ENCODE data around the gene CTBP1.

- TF ChIP-seq CTCF (conservative IDR thresholded peaks at IDR 0.05): no peak
- TF ChIP-seq EZH2 (IDR thresholded peaks at IDR 0.05; ENCODE audit: low read depth): no peak
These were observed 6.2 kb downstream of the CTBP1 start for GRCh38 chr4:1242506-1243450.
